NCI-H526 treated with DMSO at 0.1 percent for 48 hours (cell line): ENCODE results near the gene TTC1.
"Not testable (repeated sequence)": the region's sequence is repeated elsewhere in the genome, so short reads cannot be mapped to it uniquely, and the experiment has no call there.

Source experiments
- DNase-seq: peaks from one replicate; lab custom pipeline; 2025; lab: John Stamatoyannopoulos, UW

Gene TTC1

GRCh38 chr5:159995907-159996306 lies 13.0 kb upstream of the TTC1 start:
- DNase-seq = no peak

- DNase-seq = no peak
These were observed 7.5 kb upstream of the TTC1 start for GRCh38 chr5:160001457-160001856.

- no peak for DNase-seq
These were observed 1.4 kb upstream of the TTC1 start for GRCh38 chr5:160007514-160007913.

- not testable (repeated sequence) for DNase-seq
These were observed 436 bp upstream of the TTC1 start for GRCh38 chr5:160008529-160008876.

GRCh38 chr5:160009591-160009989 lies 651 bp downstream of the TTC1 start:
- DNase-seq = no peak

- DNase-seq = no peak
These were observed 2.5 kb downstream of the TTC1 start for GRCh38 chr5:160011471-160011870.

- not testable (repeated sequence) for DNase-seq
These were observed 5.3 kb downstream of the TTC1 start for GRCh38 chr5:160014197-160014596.

- DNase-seq = no peak
These were observed 10.1 kb downstream of the TTC1 start for GRCh38 chr5:160018945-160019625.

- DNase-seq = no peak
These were observed 11.4 kb downstream of the TTC1 start for GRCh38 chr5:160020266-160020770.

GRCh38 chr5:160020964-160021363 lies 12.0 kb downstream of the TTC1 start:
- no peak for DNase-seq

GRCh38 chr5:160021831-160022446 lies 13.0 kb downstream of the TTC1 start:
- peak; percentile 19 for DNase-seq

GRCh38 chr5:160023007-160023907 lies 14.3 kb downstream of the TTC1 start:
- no peak for DNase-seq

- DNase-seq = no peak
These were observed 15.1 kb downstream of the TTC1 start for GRCh38 chr5:160023908-160024630.

GRCh38 chr5:160029004-160029403 lies 20.1 kb downstream of the TTC1 start:
- DNase-seq = no peak

- DNase-seq = no peak
These were observed 20.7 kb downstream of the TTC1 start for GRCh38 chr5:160029540-160030139.

GRCh38 chr5:160030631-160031377 lies 21.9 kb downstream of the TTC1 start:
- no peak for DNase-seq

- DNase-seq = no peak
These were observed 24.8 kb downstream of the TTC1 start for GRCh38 chr5:160033546-160034252.

- no peak for DNase-seq
These were observed 27.3 kb downstream of the TTC1 start for GRCh38 chr5:160036243-160036642.

- DNase-seq = no peak
These were observed 27.9 kb downstream of the TTC1 start for GRCh38 chr5:160036884-160037283.

GRCh38 chr5:160039810-160040470 lies 31.0 kb downstream of the TTC1 start:
- no peak for DNase-seq
